GM12878 (cell line): Measurements from ENCODE around the gene MSH2. TPM values are rescaled to one million over a fixed set of nuclear protein-coding genes. Genes with fewer than 3 reads are reported as not detected.

Experiments used
- ATAC-seq: fragments of 200-7000 bp; cut with Tn5 transposase; 3 replicates; pipeline ENCODE4 v1.9.1; 2020; ENCODE audit warnings: mild to moderate bottlenecking, moderate library complexity
- BruUV-seq: library from RNA; stranded (reverse); fragments of 400-500 nt; replicated peaks from 2 replicates; lab custom pipeline; 2021; lab: Mats Ljungman, UMichigan
- CTCF ChIA-PET: fragments of 300-600 bp; sonication (Branson Sonifier 250); formaldehyde crosslinking; extraction: SDS; loops from one replicate; lab custom pipeline; 2021; ENCODE audit warnings: inconsistent platforms; lab: Yijun Ruan, JAX
- POLR2A ChIA-PET: fragments of 350-600 bp; formaldehyde crosslinking; extraction: SDS; loops from one replicate; lab custom pipeline; 2021; ENCODE audit warnings: inconsistent platforms; lab: Charles Lee
- RAD21 ChIA-PET: fragments of 300-600 bp; sonication (Branson Sonifier 250); formaldehyde crosslinking; loops from one replicate; lab custom pipeline; 2023; ENCODE audit warnings: antibody characterized with exemption; ENCODE audit not compliant: unreplicated experiment; lab: Charles Lee
- SMC1A ChIA-PET: fragments of 300-600 bp; sonication (Branson Sonifier 250); formaldehyde crosslinking; loops from one replicate; lab custom pipeline; 2023; ENCODE audit not compliant: unreplicated experiment, uncharacterized antibody; lab: Charles Lee
- DNase-seq: peaks from one replicate; pipeline ENCODE4 v3.0.0-alpha.2; 2011; ENCODE audit warnings: low read depth, low spot score
- FAIRE-seq: peaks from 3 replicates; lab custom pipeline; 2011; peaks lifted over from hg19 to GRCh38; lab: Jason Lieb, UNC
- H2AFZ ChIP-seq: 2 replicates; pipeline ENCODE4 v1.6.0; 2011; ENCODE audit warnings: low read depth, low read length, control low read depth; ENCODE audit not compliant: control insufficient read depth
- H3K27ac ChIP-seq: 2 replicates; pipeline ENCODE4 v1.5.1; 2011; ENCODE audit warnings: control low read depth; ENCODE audit not compliant: control insufficient read depth, insufficient read depth
- H3K27me3 ChIP-seq, 2 experiments: replicated peaks in 1 of 2; 2 replicates each; pipeline versions ENCODE4 v1.6.0 to v1.6.1; 2011; ENCODE audit warnings: low read length in 1 of 2; ENCODE audit not compliant: control insufficient read depth in 2 of 2, insufficient read depth in 2 of 2
- H3K36me3 ChIP-seq, 2 experiments: 2 replicates each; pipeline ENCODE4 v1.5.1; 2011; ENCODE audit warnings: low read length in 1 of 2; ENCODE audit not compliant: control insufficient read depth in 2 of 2, insufficient read depth in 2 of 2
- H3K4me1 ChIP-seq: 2 replicates; pipeline ENCODE4 v1.6.1; 2011; ENCODE audit warnings: mild to moderate bottlenecking, low read length, moderate library complexity, mixed read lengths; ENCODE audit not compliant: control insufficient read depth, insufficient read depth
- H3K4me2 ChIP-seq: 2 replicates; pipeline ENCODE4 v1.6.0; 2011; ENCODE audit warnings: control low read depth; ENCODE audit not compliant: control insufficient read depth, insufficient read depth
- H3K4me3 ChIP-seq: fragments of 200-600 bp; sonication (generic); 2 replicates; pipeline ENCODE4 v1.5.1; 2016
- H3K79me2 ChIP-seq: 2 replicates; pipeline ENCODE4 v1.6.0; 2011; ENCODE audit warnings: low read length; ENCODE audit not compliant: control insufficient read depth, insufficient read depth
- H3K9ac ChIP-seq: 2 replicates; pipeline ENCODE4 v1.8.0; 2011; ENCODE audit warnings: low read length, control low read depth, mixed read lengths; ENCODE audit not compliant: control insufficient read depth, insufficient read depth
- H3K9me3 ChIP-seq: replicated peaks from 3 replicates; pipeline ENCODE4 v1.5.1; 2011; ENCODE audit warnings: mild to moderate bottlenecking, low read length; ENCODE audit not compliant: control insufficient read depth, insufficient read depth
- H4K20me1 ChIP-seq: 2 replicates; pipeline ENCODE4 v1.6.0; 2011; ENCODE audit not compliant: control insufficient read depth, insufficient read depth
- BRCA1 ChIP-seq: IDR thresholded peaks from 2 replicates; pipeline ENCODE4 v1.6.1; 2011; ENCODE audit warnings: low read depth, low read length, improper control_type of control experiment
- NFIC ChIP-seq: IDR thresholded peaks from 2 replicates; pipeline ENCODE4 v1.6.1; 2012; ENCODE audit warnings: low read depth, mild to moderate bottlenecking, inconsistent platforms, low read length, moderate library complexity
- RB1 ChIP-seq: fragments of 450-650 bp; formaldehyde crosslinking; IDR thresholded peaks from 2 replicates; pipeline ENCODE4 v1.6.1; 2017; ENCODE audit warnings: mild to moderate bottlenecking, borderline replicate concordance
- SMAD5 ChIP-seq: IDR thresholded peaks from 2 replicates; pipeline ENCODE4 v1.6.1; 2016; ENCODE audit warnings: antibody characterized with exemption, low read depth
- ZBTB33 ChIP-seq: fragments of 450-650 bp; IDR thresholded peaks from 2 replicates; pipeline ENCODE4 v1.6.1; 2017; ENCODE audit warnings: mild to moderate bottlenecking
- WGBS: methylation state at CpG from one replicate; pipeline ENCODE4 v1.1.6; 2016; ENCODE audit warnings: low lambda C conversion rate; ENCODE audit not compliant: insufficient replicate concordance, insufficient coverage; ENCODE audit errors: missing lambda C conversion rate; 5-methylcytosine and 5-hydroxymethylcytosine counted together
- in situ Hi-C: fragments of 300-500 bp; cut with MboI; formaldehyde crosslinking; loops from 9 replicates; pipeline ENCODE4 v1.14.3; 2018; ENCODE audit warnings: mixed read lengths
- intact Hi-C: fragments of 100-400 bp; cut with micrococcal nuclease; formaldehyde crosslinking; loops from one replicate; pipeline ENCODE4 v1.14.2; 2022; ENCODE audit not compliant: unreplicated experiment
- microRNA counts: library from miRNA; unstranded; fragments of <30 nt; microRNA quantifications from one replicate; lab custom pipeline; 2016
- microRNA-seq: library from miRNA; unstranded; fragments of <30 nt; microRNA quantifications from one replicate; pipeline ENCODE4, GENCODE V29; 2018
- polyA plus RNA-seq, 11 experiments: library from polyadenylated mRNA; depleted of rRNA in 4 of 11; unstranded in 6 of 11; stranded (reverse) in 5 of 11; fragments of >200 nt; fragmentation: Nextera tagmentation in 4 of 11; fragmentation: Illumina TruSeq in 1 of 11; extraction: Ambion mirVana in 4 of 11; extraction: Trizol in 1 of 11; gene quantifications; 1 replicate in 1 of 11; 2 replicates in 10 of 11; pipeline versions ENCODE4 v1.2.1 to v1.2.3, GENCODE V29; 2011 to 2016; ENCODE audit warnings: inconsistent platforms in 2 of 11, missing spikeins in 2 of 11, low read depth in 1 of 11
- small RNA-seq: library from RNA; depleted of rRNA; stranded (forward); fragments of <200 nt; gene quantifications from one replicate; pipeline ENCODE3, GENCODE V24; 2014
- total RNA-seq, 4 experiments: library from RNA; depleted of rRNA in 3 of 4; stranded (reverse); fragments of >200 nt in 3 of 4; fragmentation: Illumina TruSeq in 1 of 4; extraction: Trizol in 1 of 4; gene quantifications; 2 replicates each; pipeline versions ENCODE4 v1.2.1 to v1.2.3, GENCODE V29; 2013 to 2021

The MSH2 gene
- total and polyA plus RNA-seq, 10 of the 15 experiments (the other 5 are each of a cell fraction or from before 2014, with no cell fraction given) = 24.3 to 94.4 (median 55.5) TPM

- no peak for DNase-seq
- no peak for FAIRE-seq
- POLR2A ChIA-PET = interaction anchor here (0.6 kb wide), 1 partner anchor 116 kb away, joined by 4 read pairs; no protein-coding TSS in a partner anchor
- BruUV-seq = no TSS peak
- Histone ChIP-seq H3K4me3 (no peak overlapping the region), H3K9me3 (no peaks in the 10 kb centered on the region), H3K79me2 (no peaks in the 10 kb centered on the region), H3K9ac (no peak overlapping the region), H2AFZ (no peak overlapping the region), H3K4me1 (no peaks in the 10 kb centered on the region), H3K4me2 (no peak overlapping the region), H3K27me3 (no peaks in the 10 kb centered on the region), H4K20me1 (no peaks in the 10 kb centered on the region; the same call in 1 of the 2 replicates), H3K36me3 (no peaks in the 10 kb centered on the region), H3K27ac (no peak overlapping the region)
- in situ Hi-C loops (no loop called here), intact Hi-C loops (no loop called here)
- TF ChIP-seq BRCA1 (no peak), SMAD5 (no peak), NFIC (no peak), ZBTB33 (no peak), RB1 (no peak)
- ATAC-seq = no peak
- SMC1A ChIA-PET = no interaction called here
- WGBS = 67% methylated on average over 5 of the region's 5 CpGs
- RAD21 ChIA-PET = no interaction called here
- CTCF ChIA-PET = interaction anchor here (1.2 kb wide), 1 partner anchor 236 kb away, joined by 4 read pairs; no protein-coding TSS in a partner anchor
Measured at GRCh38 chr2:47531378-47532042, 128.6 kb downstream of the MSH2 start.

MicroRNAs within 50 kb of the gene (microRNA counts, 767-probe panel; counts per million panel counts)
- 55.3 counts per million for microRNA hsa-miR-559 (lab: Ali Mortazavi, UCI)

Small RNA genes lying within 50 kb of the gene (microRNA-seq; reads per million reads assigned to microRNA genes)
- not detected for gene MIR559

Small RNA genes lying within 50 kb of the gene (small RNA-seq; reads per million reads assigned to genes)
- gene MIR559 = not detected
- gene RF00017 = not detected
- not detected for gene RN7SKP119

Other genes starting within 250 kb of the MSH2 start
- 0.22 and 0.23 TPM in 2 replicates for gene STPG4, start 247.8 kb upstream of the MSH2 start, total RNA-seq (2014; rRNA removed)
- 0.22 and 0.28 TPM in 2 replicates for gene STPG4, start 247.8 kb upstream of the MSH2 start, total RNA-seq (2014; rRNA removed; fragmentation: Illumina TruSeq; extraction: Trizol)
- not detected in 2 replicates for gene STPG4, start 247.8 kb upstream of the MSH2 start, total RNA-seq (2021)
- 0.07 and 0.15 TPM in 2 replicates for gene STPG4, start 247.8 kb upstream of the MSH2 start, polyA plus RNA-seq (2011; rRNA removed)
- gene STPG4, start 247.8 kb upstream of the MSH2 start, polyA plus RNA-seq (2014; fragmentation: Illumina TruSeq; extraction: Trizol) = 0.10 TPM in 1 of 2 replicates, not detected in the other
- gene STPG4, start 247.8 kb upstream of the MSH2 start, polyA plus RNA-seq (2014; fragmentation: Nextera tagmentation; extraction: Ambion mirVana) = not detected
- 0.22 and 0.29 TPM in 2 replicates for gene STPG4, start 247.8 kb upstream of the MSH2 start, polyA plus RNA-seq (2014; rRNA removed)
- under 1 TPM; 0.16 to 0.19 TPM for gene STPG4, start 247.8 kb upstream of the MSH2 start, polyA plus RNA-seq (2016; fragmentation: Nextera tagmentation; extraction: Ambion mirVana)
- gene CALM2, start 226.6 kb upstream of the MSH2 start, total RNA-seq (2014; rRNA removed) = 287 and 392 TPM in 2 replicates
- 459 and 463 TPM in 2 replicates for gene CALM2, start 226.6 kb upstream of the MSH2 start, total RNA-seq (2014; rRNA removed; fragmentation: Illumina TruSeq; extraction: Trizol)
- gene CALM2, start 226.6 kb upstream of the MSH2 start, total RNA-seq (2021) = 322 and 324 TPM in 2 replicates
- gene CALM2, start 226.6 kb upstream of the MSH2 start, polyA plus RNA-seq (2011; rRNA removed) = 602 and 880 TPM in 2 replicates
- 460 and 489 TPM in 2 replicates for gene CALM2, start 226.6 kb upstream of the MSH2 start, polyA plus RNA-seq (2014; fragmentation: Illumina TruSeq; extraction: Trizol)
- 1,000 to 10,000 TPM; 1,104 to 1,835 TPM for gene CALM2, start 226.6 kb upstream of the MSH2 start, polyA plus RNA-seq (2014; fragmentation: Nextera tagmentation; extraction: Ambion mirVana)
- gene CALM2, start 226.6 kb upstream of the MSH2 start, polyA plus RNA-seq (2014; rRNA removed) = 228 and 253 TPM in 2 replicates
- 100 to 1,000 TPM; 947 to 992 TPM for gene CALM2, start 226.6 kb upstream of the MSH2 start, polyA plus RNA-seq (2016; fragmentation: Nextera tagmentation; extraction: Ambion mirVana)
- 0.56 and 1.1 TPM in 2 replicates for gene EPCAM, start 33.8 kb upstream of the MSH2 start, total RNA-seq (2014; rRNA removed)
- 0.46 and 1.3 TPM in 2 replicates for gene EPCAM, start 33.8 kb upstream of the MSH2 start, total RNA-seq (2014; rRNA removed; fragmentation: Illumina TruSeq; extraction: Trizol)
- 1.3 and 2.4 TPM in 2 replicates for gene EPCAM, start 33.8 kb upstream of the MSH2 start, total RNA-seq (2021)
- gene EPCAM, start 33.8 kb upstream of the MSH2 start, polyA plus RNA-seq (2011; rRNA removed) = 0.19 and 0.37 TPM in 2 replicates
- 1.1 and 2.3 TPM in 2 replicates for gene EPCAM, start 33.8 kb upstream of the MSH2 start, polyA plus RNA-seq (2014; fragmentation: Illumina TruSeq; extraction: Trizol)
- gene EPCAM, start 33.8 kb upstream of the MSH2 start, polyA plus RNA-seq (2014; fragmentation: Nextera tagmentation; extraction: Ambion mirVana) = 1 to 10 TPM in 1 of 2 experiments, under 1 TPM in 1; 0.85 to 1.4 TPM
- 0.65 and 1.1 TPM in 2 replicates for gene EPCAM, start 33.8 kb upstream of the MSH2 start, polyA plus RNA-seq (2014; rRNA removed)
- 1 to 10 TPM in 1 of 2 experiments, under 1 TPM in 1; 0.95 to 1.2 TPM for gene EPCAM, start 33.8 kb upstream of the MSH2 start, polyA plus RNA-seq (2016; fragmentation: Nextera tagmentation; extraction: Ambion mirVana)
- 0.33 and 0.56 TPM in 2 replicates for gene KCNK12, start 167.8 kb downstream of the MSH2 start, total RNA-seq (2014; rRNA removed)
- gene KCNK12, start 167.8 kb downstream of the MSH2 start, total RNA-seq (2014; rRNA removed; fragmentation: Illumina TruSeq; extraction: Trizol) = 0.09 and 0.14 TPM in 2 replicates
- gene KCNK12, start 167.8 kb downstream of the MSH2 start, total RNA-seq (2021) = 0.26 and 0.35 TPM in 2 replicates
- gene KCNK12, start 167.8 kb downstream of the MSH2 start, polyA plus RNA-seq (2011; rRNA removed) = not detected in 2 replicates
- 0.01 TPM in 1 of 2 replicates, not detected in the other for gene KCNK12, start 167.8 kb downstream of the MSH2 start, polyA plus RNA-seq (2014; fragmentation: Illumina TruSeq; extraction: Trizol)
- under 1 TPM in 1 of 2 experiments, not detected in 1; 0.02 TPM for gene KCNK12, start 167.8 kb downstream of the MSH2 start, polyA plus RNA-seq (2014; fragmentation: Nextera tagmentation; extraction: Ambion mirVana)
- gene KCNK12, start 167.8 kb downstream of the MSH2 start, polyA plus RNA-seq (2014; rRNA removed) = 0.23 and 0.33 TPM in 2 replicates
- under 1 TPM; 0.11 to 0.47 TPM for gene KCNK12, start 167.8 kb downstream of the MSH2 start, polyA plus RNA-seq (2016; fragmentation: Nextera tagmentation; extraction: Ambion mirVana)